NCI-H128 (cell line): ENCODE results near the gene TMSB4X.
A peak's percentile ranks its signal among the peaks of the same experiment; 100 is the strongest.
"Not testable (repeated sequence)": the region's sequence is repeated elsewhere in the genome, so short reads cannot be mapped to it uniquely, and the experiment has no call there.

Experiments used
- DNase-seq: peaks from one replicate; lab custom pipeline; 2025; ENCODE audit not compliant: unreplicated experiment; lab: John Stamatoyannopoulos, UW

TMSB4X gene

DNA sequence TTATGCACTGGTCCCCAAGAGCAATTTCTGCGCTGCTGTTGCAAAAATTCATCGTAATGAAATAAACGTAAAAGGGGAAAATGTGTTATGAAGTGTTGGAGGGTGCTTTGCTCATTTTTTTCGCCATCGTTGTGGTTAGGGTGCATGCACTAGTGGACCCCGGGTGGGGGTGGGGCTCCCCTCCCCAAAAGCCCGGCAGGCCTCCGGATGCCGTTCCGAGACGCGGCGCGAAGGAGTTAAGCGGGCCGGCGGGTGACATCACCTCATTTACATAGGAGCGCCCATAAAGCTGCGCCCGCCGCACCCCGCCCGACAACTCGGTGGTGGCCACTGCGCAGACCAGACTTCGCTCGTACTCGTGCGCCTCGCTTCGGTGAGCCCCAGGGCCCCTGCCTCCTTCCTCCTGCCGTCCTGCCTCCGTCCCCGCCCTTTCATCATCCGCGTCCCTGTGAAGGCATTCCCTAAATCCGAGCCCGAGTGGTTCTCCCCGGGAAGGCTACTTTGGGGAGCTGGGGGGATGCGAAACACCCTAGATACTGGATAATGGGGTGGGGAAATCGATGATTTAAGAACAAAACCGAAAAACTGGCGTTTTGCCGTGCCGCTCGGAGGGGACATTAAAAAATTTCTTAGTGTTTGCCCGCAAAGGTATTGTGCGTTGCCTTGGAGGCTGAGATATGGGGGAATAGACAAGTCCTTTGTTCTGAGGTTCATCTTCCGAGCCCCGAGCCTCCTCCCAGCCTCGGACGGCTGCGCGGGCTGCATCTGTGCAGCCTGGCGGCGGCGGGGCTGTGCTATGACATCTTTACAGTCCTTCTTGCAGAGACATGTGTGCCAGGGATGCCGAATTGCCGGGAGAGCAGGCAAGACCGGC lies at the start of gene TMSB4X:
Gene TMSB4X, plus strand, starts transcription at position 315 of the 874 bp plus-strand sequence.
- DNase-seq = peak; percentile 63

GRCh38 chrX:12929701-12930100 lies 45.2 kb upstream of the TMSB4X start:
- no peak for DNase-seq

- DNase-seq = no peak
These were observed 44.8 kb upstream of the TMSB4X start for GRCh38 chrX:12930150-12930549.

GRCh38 chrX:12932244-12932643 lies 42.7 kb upstream of the TMSB4X start:
- DNase-seq = no peak

GRCh38 chrX:12934850-12935249 lies 40.1 kb upstream of the TMSB4X start:
- DNase-seq = no peak

DNA sequence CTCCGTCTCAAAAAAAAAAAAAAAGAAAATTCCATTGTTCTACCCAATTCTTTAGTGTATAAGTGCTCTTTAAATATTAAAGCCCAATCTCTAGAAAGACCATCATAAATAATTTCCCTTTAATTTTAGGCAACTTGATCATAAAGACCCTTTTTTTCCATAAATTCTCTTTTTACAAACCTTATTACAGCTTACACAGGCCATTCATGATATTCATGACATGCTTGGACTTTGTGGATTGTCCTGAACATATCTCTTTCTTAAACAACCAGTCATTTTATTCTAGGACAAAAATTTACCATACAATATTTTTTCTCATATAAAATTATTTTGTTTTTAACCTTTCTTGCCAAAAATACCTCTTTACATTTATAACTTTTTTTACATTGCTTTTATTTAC lies 38.0 kb upstream of the TMSB4X start:
- no peak for DNase-seq

GRCh38 chrX:12940471-12940870 lies 34.4 kb upstream of the TMSB4X start:
- not testable (repeated sequence) for DNase-seq

DNA sequence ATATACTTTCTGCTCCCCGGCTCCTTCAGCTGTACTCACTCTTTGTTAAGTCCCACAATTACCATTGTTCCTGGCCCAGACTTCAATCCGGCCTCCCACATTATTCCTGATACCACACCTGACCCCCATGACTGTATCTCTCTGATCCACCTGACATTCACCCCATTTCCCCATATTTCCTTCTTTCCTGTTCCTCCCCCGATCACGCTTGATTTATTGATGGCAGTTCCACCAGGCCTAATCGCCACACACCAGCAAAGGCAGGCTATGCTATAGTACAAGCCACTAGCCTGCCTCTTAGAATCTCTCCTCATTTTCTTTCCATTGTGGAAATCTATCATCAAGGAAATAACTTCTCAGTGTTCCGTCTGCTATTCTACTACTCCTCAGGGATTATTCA lies 31.3 kb upstream of the TMSB4X start:
- not testable (repeated sequence) for DNase-seq

GRCh38 chrX:12944452-12944851 lies 30.5 kb upstream of the TMSB4X start:
- not testable (repeated sequence) for DNase-seq

- DNase-seq = no peak
These were observed 29.4 kb upstream of the TMSB4X start for GRCh38 chrX:12945494-12945893.

DNA sequence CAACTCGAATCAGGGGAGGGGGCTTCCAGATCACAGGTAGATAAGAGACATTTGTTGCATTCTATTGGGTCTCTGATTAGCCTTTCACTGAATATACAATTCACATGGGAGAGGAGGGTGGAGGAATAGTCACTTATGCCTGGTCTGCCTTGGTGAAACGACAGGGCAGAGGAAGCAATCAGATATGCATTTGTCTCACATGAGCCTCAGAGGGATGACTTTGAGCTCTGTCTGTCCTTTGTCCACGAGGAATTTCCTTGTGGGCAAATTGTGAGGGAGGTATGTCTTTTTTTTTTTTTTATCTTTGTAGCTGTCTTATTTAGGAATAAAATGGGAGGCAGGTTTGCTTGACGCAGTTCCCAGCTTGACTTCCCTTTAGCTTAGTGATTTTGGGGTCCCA lies 28.5 kb upstream of the TMSB4X start:
- no peak for DNase-seq

DNA sequence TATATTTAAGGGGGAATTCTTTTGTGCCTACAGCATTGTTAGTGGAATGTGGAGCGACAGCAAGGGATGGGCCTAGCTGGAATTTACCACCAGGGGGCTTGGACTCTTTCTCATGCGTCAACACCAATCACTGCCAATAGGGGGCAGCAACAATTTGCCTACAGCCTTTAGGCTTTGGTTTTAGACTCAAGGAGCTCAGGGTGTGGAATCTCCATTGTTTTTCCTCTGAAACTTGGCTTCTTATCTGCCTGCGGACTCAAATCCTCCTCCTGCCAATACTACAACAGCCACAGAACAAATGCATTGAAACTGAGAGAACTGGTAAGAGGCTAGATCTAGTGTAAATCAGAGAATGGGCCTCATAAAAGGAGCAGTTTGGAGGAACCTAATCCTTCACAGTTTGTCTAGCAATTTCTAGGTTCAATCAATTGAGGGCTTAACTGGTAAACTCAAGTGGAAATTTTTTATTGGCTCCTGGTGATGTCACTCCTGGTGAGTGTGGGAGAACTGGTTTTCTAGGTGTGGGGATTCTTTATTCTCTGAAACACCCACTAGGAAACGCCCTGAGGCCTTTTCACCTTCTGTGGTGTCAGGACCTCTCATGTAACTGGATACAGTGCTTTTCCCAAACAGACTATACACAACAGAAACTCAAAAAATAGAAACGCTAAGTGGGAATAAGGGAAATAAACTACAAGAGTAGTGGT lies 27.9 kb upstream of the TMSB4X start:
- DNase-seq = peak; percentile 41

GRCh38 chrX:12947545-12948235 lies 27.2 kb upstream of the TMSB4X start:
- no peak for DNase-seq

- DNase-seq = no peak
These were observed 26.4 kb upstream of the TMSB4X start for GRCh38 chrX:12948495-12948894.

DNA sequence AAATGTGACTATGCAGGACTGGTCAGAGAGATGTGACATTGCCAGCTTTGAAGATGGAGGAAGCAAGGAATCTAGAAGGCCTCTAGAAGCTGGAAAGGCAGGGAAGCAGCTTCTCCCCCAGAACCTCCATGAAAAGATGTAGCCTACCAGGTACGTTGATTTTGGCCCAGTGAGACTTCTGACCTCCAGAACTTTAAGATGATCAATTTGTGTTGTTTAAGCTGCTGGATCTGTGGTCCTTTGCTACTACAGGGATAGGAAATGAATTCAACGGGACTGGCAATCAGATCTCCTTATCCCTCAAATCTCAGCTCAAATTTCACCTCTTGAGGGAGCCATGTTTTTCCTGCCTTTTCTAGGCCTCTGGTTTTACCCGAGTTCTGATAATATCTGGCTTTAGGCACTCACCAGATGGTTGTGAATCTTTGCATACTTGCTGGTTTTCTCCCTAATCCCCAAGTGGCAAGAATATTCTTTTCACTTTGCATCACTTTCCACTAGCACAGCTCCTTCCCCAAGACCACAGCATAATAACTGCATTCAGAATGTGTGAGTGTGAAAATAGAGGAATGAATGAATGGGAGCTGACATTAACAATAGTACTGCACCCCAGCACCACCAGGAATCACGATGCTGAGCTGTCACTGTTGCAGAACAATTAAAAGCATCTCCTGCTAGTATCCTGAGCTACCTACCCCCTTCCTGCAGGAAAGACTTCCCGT lies 25.5 kb upstream of the TMSB4X start:
- no peak for DNase-seq

DNA sequence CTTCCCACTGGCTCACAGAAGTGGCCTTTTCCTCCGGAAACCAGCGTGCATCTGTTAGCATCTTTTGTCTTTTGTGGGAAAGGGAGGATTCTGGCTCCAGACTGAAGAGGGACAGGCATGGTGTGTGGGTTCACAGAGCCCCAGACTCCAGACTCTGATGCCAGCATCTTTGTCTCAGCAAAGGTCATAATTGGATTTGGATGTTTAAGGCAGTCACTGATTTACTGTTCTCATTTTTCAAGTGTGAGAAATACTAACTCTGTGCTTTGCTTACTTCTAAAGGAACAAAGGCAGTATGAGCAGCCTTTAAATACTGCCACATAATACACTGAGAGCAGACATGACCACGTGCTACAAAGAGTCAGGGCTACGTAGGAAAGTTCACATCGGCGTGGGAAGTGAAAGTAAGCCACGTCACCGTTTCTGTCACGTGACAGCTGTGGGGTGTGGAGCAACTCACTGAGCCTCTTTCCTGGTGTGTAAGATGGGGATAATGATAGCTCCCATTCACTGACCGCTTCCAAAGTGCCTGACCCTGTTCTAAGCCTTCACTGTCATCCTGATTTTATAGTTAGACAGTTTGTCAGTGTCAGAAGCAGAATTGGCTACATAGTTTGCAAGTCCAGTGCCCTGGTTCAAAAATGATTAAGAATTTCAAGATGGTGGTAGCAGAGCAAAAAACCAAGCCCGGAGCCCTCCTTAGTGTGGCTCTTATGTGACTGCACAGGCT lies 24.8 kb upstream of the TMSB4X start:
- no peak for DNase-seq

GRCh38 chrX:12950851-12951594 lies 23.9 kb upstream of the TMSB4X start:
- no peak for DNase-seq

DNA sequence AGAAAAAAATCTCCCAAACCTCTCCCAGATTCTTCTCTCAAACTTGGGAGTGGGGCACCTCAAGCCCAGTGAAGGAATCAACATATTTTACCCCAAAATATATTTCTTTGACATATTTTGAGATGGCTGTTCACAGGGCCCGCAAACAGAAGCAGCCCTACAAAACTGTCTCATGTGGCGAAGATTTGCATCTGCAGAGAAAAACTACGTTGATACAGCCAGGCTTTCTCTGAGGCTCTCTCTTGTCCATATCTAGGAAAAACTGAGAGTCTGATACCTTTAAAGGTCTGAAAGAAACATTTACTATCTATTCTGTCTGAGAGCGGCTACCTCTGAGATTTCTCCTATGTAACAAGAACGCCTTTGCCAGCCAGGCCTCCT lies 23.3 kb upstream of the TMSB4X start:
- DNase-seq = no peak

DNA sequence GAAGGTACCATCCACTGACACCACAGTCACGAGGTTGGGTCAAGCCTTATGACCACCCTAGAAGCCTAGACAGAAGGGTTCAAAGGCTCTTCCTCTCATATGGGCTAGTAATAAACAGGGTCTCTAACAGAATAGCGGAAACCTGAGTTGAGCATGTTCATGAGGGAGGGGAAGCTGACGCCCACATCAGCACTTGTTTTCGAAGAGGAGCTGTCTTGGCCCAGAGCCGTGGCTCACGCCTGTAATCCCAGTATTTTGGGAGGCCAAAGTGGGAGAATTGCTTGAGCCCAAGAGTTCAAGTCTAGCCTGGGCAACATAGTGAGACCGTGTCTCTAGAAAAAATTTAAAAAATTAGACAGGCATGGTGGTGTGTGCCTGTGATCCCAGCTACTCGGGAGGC lies 21.5 kb upstream of the TMSB4X start:
- DNase-seq = no peak

GRCh38 chrX:12954376-12954775 lies 20.5 kb upstream of the TMSB4X start:
- DNase-seq = no peak
